ENCODE results near the gene STK10. TPM values are rescaled to one million over a fixed set of nuclear protein-coding genes. Genes with fewer than 3 reads are reported as not detected.

Gene STK10
- total RNA-seq, 2 experiments from 2014 or later, result 211 to 229 TPM

DNA sequence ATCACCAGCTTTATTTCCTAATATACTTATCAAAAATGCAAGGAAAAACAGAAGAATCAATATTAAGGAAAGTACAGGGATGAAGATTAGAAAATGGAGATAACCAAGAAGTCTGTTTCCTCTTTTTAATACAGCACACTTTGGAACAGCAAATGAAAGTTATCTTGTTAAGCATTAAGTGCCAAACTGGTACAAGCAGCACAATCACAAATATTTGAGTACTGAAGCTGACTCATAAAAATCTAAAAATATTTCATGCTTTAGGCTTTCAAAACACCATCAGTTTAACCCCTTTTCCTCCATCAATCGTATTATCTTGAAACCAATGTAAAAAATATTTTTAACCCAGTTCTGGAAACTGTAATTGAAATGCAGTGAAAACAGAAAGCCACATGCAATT is 184.3 kb downstream of the STK10 start:
- TF ChIP-seq, protein P1, sequence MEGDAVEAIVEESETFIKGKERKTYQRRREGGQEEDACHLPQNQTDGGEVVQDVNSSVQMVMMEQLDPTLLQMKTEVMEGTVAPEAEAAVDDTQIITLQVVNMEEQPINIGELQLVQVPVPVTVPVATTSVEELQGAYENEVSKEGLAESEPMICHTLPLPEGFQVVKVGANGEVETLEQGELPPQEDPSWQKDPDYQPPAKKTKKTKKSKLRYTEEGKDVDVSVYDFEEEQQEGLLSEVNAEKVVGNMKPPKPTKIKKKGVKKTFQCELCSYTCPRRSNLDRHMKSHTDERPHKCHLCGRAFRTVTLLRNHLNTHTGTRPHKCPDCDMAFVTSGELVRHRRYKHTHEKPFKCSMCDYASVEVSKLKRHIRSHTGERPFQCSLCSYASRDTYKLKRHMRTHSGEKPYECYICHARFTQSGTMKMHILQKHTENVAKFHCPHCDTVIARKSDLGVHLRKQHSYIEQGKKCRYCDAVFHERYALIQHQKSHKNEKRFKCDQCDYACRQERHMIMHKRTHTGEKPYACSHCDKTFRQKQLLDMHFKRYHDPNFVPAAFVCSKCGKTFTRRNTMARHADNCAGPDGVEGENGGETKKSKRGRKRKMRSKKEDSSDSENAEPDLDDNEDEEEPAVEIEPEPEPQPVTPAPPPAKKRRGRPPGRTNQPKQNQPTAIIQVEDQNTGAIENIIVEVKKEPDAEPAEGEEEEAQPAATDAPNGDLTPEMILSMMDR (IDR thresholded peaks at IDR 0.05), result no peak
- POLR2A ChIA-PET, result interaction anchor here (0.7 kb wide), 1 partner anchor 40 kb away, joined by 3 read pairs; no protein-coding TSS in a partner anchor
- no peaks in the 10 kb centered on the region for H3K9me3 ChIP-seq (ENCODE audit: control insufficient read depth in 1 of 2, insufficient read depth in 1 of 2, low read length in 2 of 2)
- H3K4me1 ChIP-seq (ENCODE audit: insufficient read depth, low read length), result peaks cover 30% of the 10 kb centered on the region
- Mint-ChIP-seq H3K36me3 (ENCODE audit: low read depth) (peaks cover 15% of the 10 kb centered on the region), H3K27ac (peak overlapping the region; percentile 35), H3K4me1 (ENCODE audit: low read depth) (peaks cover 81% of the 10 kb centered on the region), H3K9me3 (no peaks in the 10 kb centered on the region), H3K27me3 (no peaks in the 10 kb centered on the region), H3K4me3 (peak overlapping the region; percentile 56)
- H3K36me3 ChIP-seq (ENCODE audit: insufficient read depth, low read length), result no peaks in the 10 kb centered on the region
- intact Hi-C loops (cut with DNase I, micrococcal nuclease), result loop anchor here in 1 of 2 experiments (5.0 kb wide), 1 partner anchor 46 kb away; no protein-coding TSS in a partner anchor
- DNase-seq, result no peak
- ATAC-seq (ENCODE audit: poor library complexity), result no peak
- no peak overlapping the region for H3K27ac ChIP-seq (ENCODE audit: low read depth in 1 of 2, low read length in 2 of 2)
- no peaks in the 10 kb centered on the region for H3K27me3 ChIP-seq (ENCODE audit: control insufficient read depth in 1 of 2, insufficient read depth in 2 of 2, low read length in 2 of 2)
- no peak overlapping the region for H3K4me3 ChIP-seq (ENCODE audit: low read length)
- CTCF ChIA-PET, result interaction anchor here (1.1 kb wide), 1 partner anchor 36 kb away, joined by 3 read pairs; no protein-coding TSS in a partner anchor

GRCh38 chr5:172002840-172003512 is 185.0 kb downstream of the STK10 start:
- H3K36me3 ChIP-seq (ENCODE audit: insufficient read depth, low read length), result no peaks in the 10 kb centered on the region
- H3K4me3 ChIP-seq (ENCODE audit: low read length), result no peak overlapping the region
- H3K27ac ChIP-seq (ENCODE audit: low read depth in 1 of 2, low read length in 2 of 2), result no peak overlapping the region
- Mint-ChIP-seq H3K4me1 (ENCODE audit: low read depth) (peaks cover 78% of the 10 kb centered on the region), H3K9me3 (no peaks in the 10 kb centered on the region), H3K27me3 (no peaks in the 10 kb centered on the region), H3K27ac (peak overlapping the region; percentile 35), H3K4me3 (peak overlapping the region; percentile 56), H3K36me3 (ENCODE audit: low read depth) (peaks cover 15% of the 10 kb centered on the region)
- CTCF ChIA-PET, result no interaction called here
- ATAC-seq (ENCODE audit: poor library complexity) (no peak), DNase-seq (no peak)
- no peaks in the 10 kb centered on the region for H3K27me3 ChIP-seq (ENCODE audit: control insufficient read depth in 1 of 2, insufficient read depth in 2 of 2, low read length in 2 of 2)
- intact Hi-C loops (cut with DNase I, micrococcal nuclease), result loop anchor here in 1 of 2 experiments (5.0 kb wide), 1 partner anchor 46 kb away; no protein-coding TSS in a partner anchor
- TF ChIP-seq, protein P1 (IDR thresholded peaks at IDR 0.05), result no peak
- POLR2A ChIA-PET, result interaction anchor here (0.7 kb wide), 1 partner anchor 40 kb away, joined by 3 read pairs; no protein-coding TSS in a partner anchor
- no peaks in the 10 kb centered on the region for H3K9me3 ChIP-seq (ENCODE audit: control insufficient read depth in 1 of 2, insufficient read depth in 1 of 2, low read length in 2 of 2)
- H3K4me1 ChIP-seq (ENCODE audit: insufficient read depth, low read length), result peaks cover 34% of the 10 kb centered on the region

- intact Hi-C loops (cut with DNase I, micrococcal nuclease), result loop anchor here in 1 of 2 experiments (5.0 kb wide), 1 partner anchor 45 kb away; no protein-coding TSS in a partner anchor
- no peak overlapping the region for H3K4me3 ChIP-seq (ENCODE audit: low read length)
- DNase-seq, result peak in 3 of 14 experiments; percentile 39 to 50 (median 40)
- H3K9me3 ChIP-seq (ENCODE audit: control insufficient read depth in 1 of 2, insufficient read depth in 1 of 2, low read length in 2 of 2), result no peaks in the 10 kb centered on the region
- H3K27ac ChIP-seq (ENCODE audit: low read depth in 1 of 2, low read length in 2 of 2), result no peak overlapping the region
- Mint-ChIP-seq H3K36me3 (ENCODE audit: low read depth) (peaks cover 18% of the 10 kb centered on the region), H3K9me3 (no peaks in the 10 kb centered on the region), H3K27me3 (no peaks in the 10 kb centered on the region), H3K4me3 (peak overlapping the region; percentile 20), H3K27ac (no peak overlapping the region), H3K4me1 (ENCODE audit: low read depth) (peaks cover 78% of the 10 kb centered on the region)
- TF ChIP-seq, protein P1 (IDR thresholded peaks at IDR 0.05), result peak; percentile 18
- no peaks in the 10 kb centered on the region for H3K36me3 ChIP-seq (ENCODE audit: insufficient read depth, low read length)
- ATAC-seq (ENCODE audit: poor library complexity), result no peak
- CTCF ChIA-PET, result no interaction called here
- peaks cover 27% of the 10 kb centered on the region for H3K4me1 ChIP-seq (ENCODE audit: insufficient read depth, low read length)
- POLR2A ChIA-PET, result no interaction called here
- no peaks in the 10 kb centered on the region for H3K27me3 ChIP-seq (ENCODE audit: control insufficient read depth in 1 of 2, insufficient read depth in 2 of 2, low read length in 2 of 2)
Measured at GRCh38 chr5:172002310-172002709, 185.7 kb downstream of the STK10 start.
